Nephron progenitor cell (in vitro differentiated cells): Measurements from ENCODE around the gene FERMT2.
"Not testable (repeated sequence)": the region's sequence is repeated elsewhere in the genome, so short reads cannot be mapped to it uniquely, and the experiment has no call there.

Experiments
- DNase-seq: peaks from one replicate; pipeline ENCODE4 v3.0.0; 2021
- H3K27ac Mint-ChIP-seq: 2 replicates; pipeline ENCODE4 v1.8.0; 2021; ENCODE audit warnings: mild to moderate bottlenecking, moderate library complexity, mixed read lengths
- H3K27me3 Mint-ChIP-seq: 2 replicates; pipeline ENCODE4 v1.8.0; 2021; ENCODE audit warnings: mild to moderate bottlenecking, low read depth, mixed read lengths; ENCODE audit not compliant: poor library complexity
- H3K36me3 Mint-ChIP-seq: 2 replicates; pipeline ENCODE4 v1.8.0; 2021; ENCODE audit warnings: low read depth, mixed read lengths
- H3K4me1 Mint-ChIP-seq: 2 replicates; pipeline ENCODE4 v1.8.0; 2021; ENCODE audit warnings: mixed read lengths
- H3K4me3 Mint-ChIP-seq: 2 replicates; pipeline ENCODE4 v1.8.0; 2021; ENCODE audit warnings: mild to moderate bottlenecking, moderate library complexity, mixed read lengths
- H3K9me3 Mint-ChIP-seq: 2 replicates; pipeline ENCODE4 v1.8.0; 2021; ENCODE audit warnings: mild to moderate bottlenecking, moderate library complexity, mixed read lengths
- CTCF ChIP-seq: fragments of 200-600 bp; sonication (generic); IDR thresholded peaks from 2 replicates; pipeline ENCODE4 v1.5.0; 2021; ENCODE audit warnings: antibody characterized with exemption

The FERMT2 gene

GRCh38 chr14:52923902-52924575 is 26.8 kb downstream of the FERMT2 start:
- H3K9me3 Mint-ChIP-seq = no peaks in the 10 kb centered on the region
- H3K4me1 Mint-ChIP-seq = peaks cover 70% of the 10 kb centered on the region
- no peak for DNase-seq
- H3K27ac Mint-ChIP-seq = peak overlapping the region; percentile 34
- H3K36me3 Mint-ChIP-seq = no peaks in the 10 kb centered on the region
- no peak overlapping the region for H3K4me3 Mint-ChIP-seq
- no peak for TF ChIP-seq CTCF
- H3K27me3 Mint-ChIP-seq = no peaks in the 10 kb centered on the region

GRCh38 chr14:52922656-52923055 is 28.2 kb downstream of the FERMT2 start:
- H3K27me3 Mint-ChIP-seq = no peaks in the 10 kb centered on the region
- no peak overlapping the region for H3K27ac Mint-ChIP-seq
- TF ChIP-seq CTCF = no peak
- DNase-seq = no peak
- peaks cover 59% of the 10 kb centered on the region for H3K4me1 Mint-ChIP-seq
- no peak overlapping the region for H3K4me3 Mint-ChIP-seq
- H3K36me3 Mint-ChIP-seq = peaks cover 1% of the 10 kb centered on the region
- no peaks in the 10 kb centered on the region for H3K9me3 Mint-ChIP-seq

GRCh38 chr14:52922059-52922458 is 28.8 kb downstream of the FERMT2 start:
- Mint-ChIP-seq H3K27me3 (no peaks in the 10 kb centered on the region), H3K4me1 (peaks cover 53% of the 10 kb centered on the region), H3K36me3 (peaks cover 7% of the 10 kb centered on the region), H3K27ac (peak overlapping the region; percentile 49), H3K4me3 (no peak overlapping the region), H3K9me3 (no peaks in the 10 kb centered on the region)
- DNase-seq = no peak
- TF ChIP-seq CTCF = no peak

GRCh38 chr14:52920411-52920810 is 30.4 kb downstream of the FERMT2 start:
- Mint-ChIP-seq H3K4me1 (peaks cover 45% of the 10 kb centered on the region), H3K36me3 (peaks cover 19% of the 10 kb centered on the region)
- H3K4me3 Mint-ChIP-seq, H3K27ac Mint-ChIP-seq, DNase-seq, H3K27me3 Mint-ChIP-seq, H3K9me3 Mint-ChIP-seq: not testable (repeated sequence)

DNA sequence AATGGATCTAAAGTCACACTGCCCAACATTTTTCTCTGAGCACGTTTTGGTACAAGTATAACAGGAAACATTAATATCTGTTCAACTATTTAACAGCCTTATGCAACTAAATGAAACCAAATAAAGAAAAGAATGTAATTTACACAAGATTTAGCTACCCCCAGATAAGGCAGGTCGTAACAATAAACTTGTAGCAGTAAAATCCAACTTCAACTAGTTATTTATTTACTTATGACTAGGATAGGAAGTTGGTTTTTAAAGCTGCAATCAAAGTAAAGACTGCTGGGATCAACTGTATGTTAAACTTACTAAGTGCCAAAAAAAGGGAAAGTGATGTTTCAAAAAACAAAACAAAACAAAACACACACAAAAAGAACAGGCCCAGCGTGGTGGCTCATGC is 30.9 kb downstream of the FERMT2 start:
- H3K27ac Mint-ChIP-seq = no peak overlapping the region
- no peak overlapping the region for H3K4me3 Mint-ChIP-seq
- H3K4me1 Mint-ChIP-seq = peaks cover 45% of the 10 kb centered on the region
- TF ChIP-seq CTCF = no peak
- DNase-seq = no peak
- H3K27me3 Mint-ChIP-seq = no peaks in the 10 kb centered on the region
- no peaks in the 10 kb centered on the region for H3K9me3 Mint-ChIP-seq
- H3K36me3 Mint-ChIP-seq = peaks cover 23% of the 10 kb centered on the region

- no peak overlapping the region for H3K27ac Mint-ChIP-seq
Observed at GRCh38 chr14:52918486-52918885, 32.4 kb downstream of the FERMT2 start.

More at GRCh38 chr14:52918486-52918885, 32.4 kb downstream of the FERMT2 start:
- Mint-ChIP-seq H3K27me3 (no peaks in the 10 kb centered on the region), H3K4me3 (no peak overlapping the region), H3K36me3 (peaks cover 32% of the 10 kb centered on the region), H3K9me3 (no peaks in the 10 kb centered on the region), H3K4me1 (peaks cover 34% of the 10 kb centered on the region)
- no peak for DNase-seq
- TF ChIP-seq CTCF = no peak
